Activated CD4-positive, alpha-beta T cell treated with anti-CD3 and anti-CD28 coated beads for 1 hour (primary cell): ENCODE data around the gene DNAH2.

Source experiments
- DNase-seq: peaks from one replicate; pipeline ENCODE4 v3.0.0-alpha.2; 2020

Gene DNAH2, protein sequence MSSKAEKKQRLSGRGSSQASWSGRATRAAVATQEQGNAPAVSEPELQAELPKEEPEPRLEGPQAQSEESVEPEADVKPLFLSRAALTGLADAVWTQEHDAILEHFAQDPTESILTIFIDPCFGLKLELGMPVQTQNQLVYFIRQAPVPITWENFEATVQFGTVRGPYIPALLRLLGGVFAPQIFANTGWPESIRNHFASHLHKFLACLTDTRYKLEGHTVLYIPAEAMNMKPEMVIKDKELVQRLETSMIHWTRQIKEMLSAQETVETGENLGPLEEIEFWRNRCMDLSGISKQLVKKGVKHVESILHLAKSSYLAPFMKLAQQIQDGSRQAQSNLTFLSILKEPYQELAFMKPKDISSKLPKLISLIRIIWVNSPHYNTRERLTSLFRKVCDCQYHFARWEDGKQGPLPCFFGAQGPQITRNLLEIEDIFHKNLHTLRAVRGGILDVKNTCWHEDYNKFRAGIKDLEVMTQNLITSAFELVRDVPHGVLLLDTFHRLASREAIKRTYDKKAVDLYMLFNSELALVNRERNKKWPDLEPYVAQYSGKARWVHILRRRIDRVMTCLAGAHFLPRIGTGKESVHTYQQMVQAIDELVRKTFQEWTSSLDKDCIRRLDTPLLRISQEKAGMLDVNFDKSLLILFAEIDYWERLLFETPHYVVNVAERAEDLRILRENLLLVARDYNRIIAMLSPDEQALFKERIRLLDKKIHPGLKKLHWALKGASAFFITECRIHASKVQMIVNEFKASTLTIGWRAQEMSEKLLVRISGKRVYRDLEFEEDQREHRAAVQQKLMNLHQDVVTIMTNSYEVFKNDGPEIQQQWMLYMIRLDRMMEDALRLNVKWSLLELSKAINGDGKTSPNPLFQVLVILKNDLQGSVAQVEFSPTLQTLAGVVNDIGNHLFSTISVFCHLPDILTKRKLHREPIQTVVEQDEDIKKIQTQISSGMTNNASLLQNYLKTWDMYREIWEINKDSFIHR (N-terminal part only)

DNA sequence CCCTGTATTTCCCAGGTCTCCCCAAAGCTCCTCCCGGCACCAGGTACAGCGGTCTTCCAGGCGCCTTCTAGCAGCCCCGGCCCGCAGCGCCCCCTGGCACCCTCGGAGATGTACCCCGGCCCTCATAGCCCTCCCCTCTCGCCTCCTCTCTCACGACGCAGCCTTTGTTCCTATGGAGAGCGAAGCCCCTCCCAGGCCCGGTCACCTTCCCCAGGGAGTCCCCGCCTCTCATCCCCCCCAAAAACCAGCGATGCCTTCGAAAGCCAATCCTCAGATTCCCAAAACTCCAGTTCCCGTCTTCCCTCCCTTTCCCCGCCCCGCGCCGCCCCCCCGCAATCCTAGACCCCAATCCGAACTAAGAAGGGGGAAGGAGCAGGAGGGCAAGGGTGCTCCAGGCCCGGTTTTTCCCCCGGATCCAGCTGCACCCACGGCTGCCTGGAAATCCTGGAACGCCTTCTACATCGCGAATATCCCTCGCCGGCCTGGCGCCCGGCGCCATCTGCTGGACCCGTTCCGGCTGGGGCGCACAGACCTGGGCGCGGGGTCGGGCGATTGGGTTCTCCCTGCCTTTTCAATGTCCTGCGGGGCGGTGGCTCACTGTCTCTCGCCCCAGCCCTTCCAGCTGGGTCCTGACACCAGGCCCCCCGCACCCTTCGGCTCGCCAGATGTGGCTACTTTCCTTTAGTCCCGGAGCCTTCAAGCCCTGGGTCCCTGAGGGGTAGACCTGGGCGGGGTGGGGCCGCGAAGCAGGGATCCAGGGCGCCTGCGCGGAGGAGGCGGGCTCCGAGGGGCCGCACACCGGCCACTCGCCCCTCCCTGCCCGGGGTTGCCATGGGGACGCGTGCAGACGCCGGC lies at the start of gene DNAH2:
TSS of gene DNAH2 (plus strand) at position 844 of the 855 bp plus-strand sequence. CDS start 1,991 bp downstream, outside the sequence.
- DNase-seq: no peak

DNA sequence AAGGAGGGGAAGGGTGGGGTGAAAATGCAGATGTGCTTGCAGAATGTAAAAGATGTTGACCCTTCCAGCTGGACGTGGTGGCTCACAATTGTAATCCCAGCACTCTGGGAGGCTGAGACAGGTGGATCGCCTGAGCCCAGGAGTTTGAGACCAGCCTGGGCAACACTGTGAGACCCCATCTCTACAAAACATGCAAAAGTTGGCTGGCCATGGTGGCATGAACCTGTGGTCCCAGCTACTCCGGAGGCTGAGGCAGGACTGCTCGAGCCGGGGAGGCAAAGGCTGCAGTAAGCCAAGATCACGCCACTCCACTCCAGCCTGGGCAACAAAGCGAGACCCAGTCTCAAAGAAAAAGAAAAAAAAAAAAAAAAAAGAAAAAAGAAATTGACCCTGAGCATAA lies 49.1 kb upstream of the DNAH2 start:
- no peak for DNase-seq

DNA sequence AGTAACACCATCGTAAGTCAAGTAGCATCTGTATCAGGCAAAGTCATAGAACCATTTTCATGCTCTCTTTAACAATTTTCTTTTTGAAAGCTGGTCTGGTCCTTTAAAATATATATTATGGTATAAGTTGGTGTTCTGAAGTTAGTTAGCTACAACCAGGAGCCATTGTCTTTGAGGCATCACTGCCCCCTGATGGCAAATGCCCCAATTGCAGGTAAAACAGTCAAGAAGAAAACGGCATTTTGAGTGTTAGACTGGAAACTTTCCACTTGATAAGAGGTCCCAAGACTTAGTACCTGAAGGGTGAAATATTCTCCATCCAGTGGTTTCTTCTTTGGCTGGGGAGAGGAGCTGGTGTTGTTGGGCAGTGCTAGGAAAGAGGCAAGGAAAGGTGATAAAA lies 44.3 kb upstream of the DNAH2 start:
- no peak for DNase-seq

DNA sequence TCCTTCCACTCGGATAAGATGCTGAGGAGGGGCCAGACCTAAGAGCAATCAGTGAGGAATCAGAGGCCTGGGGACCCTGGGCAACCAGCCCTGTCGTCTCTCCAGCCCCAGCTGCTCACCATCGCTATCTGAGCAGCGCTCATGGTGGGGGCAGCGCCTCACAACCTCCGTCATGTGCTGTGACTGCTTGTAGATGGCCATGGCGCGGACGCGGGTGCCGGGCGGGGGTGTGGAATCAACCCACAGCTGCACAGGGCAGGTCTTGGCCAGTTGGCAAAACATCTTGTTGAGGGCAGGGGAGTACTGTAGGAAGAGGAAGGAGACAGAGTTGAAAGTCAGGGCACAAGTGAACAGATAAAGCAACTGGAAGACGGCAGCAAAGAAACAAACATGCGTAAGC lies 42.6 kb upstream of the DNAH2 start:
- no peak for DNase-seq

DNA sequence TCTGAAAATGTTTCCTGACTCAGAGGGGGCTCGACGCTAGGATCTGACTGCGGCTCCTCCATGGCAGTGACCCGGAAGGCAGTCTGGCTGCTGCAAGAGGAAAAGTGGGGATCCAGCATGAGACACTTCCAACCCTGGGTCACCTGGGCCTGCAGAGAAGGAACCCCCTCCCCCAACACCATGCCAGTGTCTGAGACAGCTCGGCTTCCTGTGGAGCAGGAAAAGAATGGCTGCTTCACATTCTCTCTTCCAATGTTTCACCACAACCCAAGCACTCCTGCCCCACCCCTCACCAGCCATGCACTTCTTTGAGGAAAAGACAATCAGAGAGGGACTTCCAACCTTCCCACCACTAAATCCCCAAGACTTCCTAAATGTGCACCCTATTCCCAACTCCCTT lies 41.0 kb upstream of the DNAH2 start:
- no peak for DNase-seq

DNA sequence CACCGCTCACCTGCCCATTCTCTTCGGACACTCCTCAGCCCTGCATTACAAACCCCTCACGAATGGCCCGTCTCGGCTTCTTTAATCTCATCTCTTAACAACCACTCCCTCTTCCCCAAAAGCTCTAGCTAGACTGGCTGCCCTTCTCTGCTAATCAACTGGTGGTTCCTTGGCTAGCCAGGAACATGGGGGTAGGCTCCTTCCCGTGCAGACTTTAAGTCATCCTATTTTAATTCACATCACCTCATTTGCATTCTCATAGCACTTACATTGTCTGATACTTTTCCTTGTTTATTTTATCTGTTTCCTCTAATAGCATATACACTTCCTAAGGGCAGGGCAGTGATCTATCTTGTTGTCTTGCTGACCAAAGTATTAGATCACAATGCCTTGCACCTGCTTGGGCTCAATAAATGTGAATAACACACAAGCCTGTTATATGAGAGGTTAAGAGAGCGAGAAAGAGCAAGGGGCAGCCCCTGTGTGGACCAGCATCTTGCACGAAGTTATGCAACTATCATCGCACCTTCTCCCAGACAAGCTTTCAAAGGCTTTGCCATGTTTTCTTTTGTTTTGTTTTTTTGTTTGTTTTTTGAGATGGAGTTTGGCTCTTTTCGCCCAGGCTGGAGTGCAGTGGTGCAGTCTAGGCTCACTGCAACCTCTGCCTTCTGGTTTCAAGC lies 40.0 kb upstream of the DNAH2 start:
- no peak for DNase-seq

DNA sequence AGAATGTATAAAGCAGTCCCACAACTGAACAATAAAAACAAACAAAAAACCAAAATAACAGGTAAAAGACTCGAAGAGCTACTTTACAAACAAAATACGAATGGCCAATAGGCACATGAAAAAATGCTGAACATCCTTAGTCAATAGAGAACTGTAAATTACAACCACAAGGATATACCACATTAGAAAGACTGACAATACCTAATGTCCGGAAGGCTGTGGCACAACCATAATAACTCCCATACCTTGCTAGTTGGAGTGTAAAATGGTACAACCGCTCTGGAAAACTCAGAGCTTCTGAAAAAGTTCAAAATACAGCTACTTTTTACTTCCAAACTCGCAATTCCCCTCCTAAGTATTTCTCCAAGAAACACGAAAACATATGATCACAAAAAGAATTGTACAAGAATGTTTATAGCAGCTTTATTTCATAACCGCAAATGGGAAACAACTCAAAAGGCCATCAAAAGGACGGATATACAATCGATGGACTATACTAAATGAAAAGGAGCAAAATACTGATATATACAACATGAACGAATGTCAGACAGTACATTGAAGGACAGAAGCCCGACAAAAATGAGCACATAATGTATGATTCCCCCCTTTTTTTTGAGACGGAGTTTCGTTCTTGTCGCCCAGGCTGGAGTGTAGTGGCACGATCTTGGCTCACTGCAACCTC lies 32.6 kb upstream of the DNAH2 start:
- no peak for DNase-seq

DNA sequence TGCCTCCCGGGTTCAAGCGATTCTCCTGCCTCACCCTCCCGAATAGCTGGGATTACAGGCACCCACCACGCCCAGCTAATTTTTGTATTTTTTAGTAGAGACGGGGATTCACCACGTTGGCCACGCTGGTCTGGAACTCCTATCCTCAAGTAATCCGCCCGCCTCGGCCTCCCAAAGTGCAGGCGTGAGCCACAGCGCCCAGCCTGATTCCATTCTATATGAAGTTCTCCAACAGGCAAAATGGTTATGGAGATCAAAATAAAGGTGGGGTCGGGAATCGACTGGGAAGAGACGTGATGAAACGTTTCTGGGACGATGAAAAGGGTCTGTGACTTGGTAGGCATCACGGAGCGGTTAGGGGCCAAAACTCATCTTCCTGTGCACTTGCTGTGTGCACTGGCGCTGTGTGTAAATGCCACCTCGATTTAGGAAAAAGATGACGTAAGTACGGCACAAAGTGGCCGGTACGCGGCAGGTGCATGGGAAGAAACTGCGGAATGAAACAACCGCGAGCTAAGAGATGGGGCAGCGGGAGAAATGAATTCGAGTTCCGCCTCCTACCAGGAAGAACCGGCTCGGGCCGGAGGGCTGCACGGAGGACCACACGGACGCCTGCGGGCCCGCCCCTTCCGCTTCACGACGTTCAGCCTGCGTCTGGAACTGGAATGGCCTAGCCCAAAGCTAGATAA lies 31.9 kb upstream of the DNAH2 start:
- DNase-seq: peak; percentile 79

DNA sequence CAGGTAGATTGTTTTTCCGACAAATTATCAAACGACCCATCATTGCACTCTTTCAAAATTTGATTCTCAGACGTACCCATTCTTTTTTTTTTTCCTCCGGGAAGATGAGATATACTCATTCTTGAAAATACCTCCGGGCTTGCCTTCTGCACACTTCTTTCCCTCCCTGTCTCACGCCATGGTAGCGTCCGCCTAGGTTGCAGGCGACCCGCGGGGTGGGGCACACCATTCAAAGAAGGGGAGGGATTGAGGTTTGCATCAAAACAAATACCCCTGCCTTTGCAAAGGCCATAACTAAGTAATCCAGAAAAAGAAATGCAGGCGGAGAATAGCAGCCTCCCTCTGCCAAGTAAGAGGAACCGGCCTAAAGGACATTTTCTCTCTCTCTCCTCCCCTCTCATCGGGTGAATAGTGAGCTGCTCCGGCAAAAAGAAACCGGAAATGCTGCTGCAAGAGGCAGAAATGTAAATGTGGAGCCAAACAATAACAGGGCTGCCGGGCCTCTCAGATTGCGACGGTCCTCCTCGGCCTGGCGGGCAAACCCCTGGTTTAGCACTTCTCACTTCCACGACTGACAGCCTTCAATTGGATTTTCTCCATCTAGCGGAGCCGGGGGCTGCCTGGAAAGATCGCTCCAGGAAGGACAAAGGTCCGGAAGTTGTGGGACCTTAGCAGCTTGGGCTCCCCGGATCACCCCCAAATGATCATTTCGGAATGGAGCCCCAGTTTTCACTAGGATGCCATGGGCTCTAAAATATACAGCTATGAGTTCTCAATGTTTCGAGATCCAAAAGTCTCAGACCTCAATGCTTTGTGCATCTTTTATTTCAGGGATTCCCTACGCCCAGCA lies 31.1 kb upstream of the DNAH2 start:
- DNase-seq: peak; percentile 66

DNA sequence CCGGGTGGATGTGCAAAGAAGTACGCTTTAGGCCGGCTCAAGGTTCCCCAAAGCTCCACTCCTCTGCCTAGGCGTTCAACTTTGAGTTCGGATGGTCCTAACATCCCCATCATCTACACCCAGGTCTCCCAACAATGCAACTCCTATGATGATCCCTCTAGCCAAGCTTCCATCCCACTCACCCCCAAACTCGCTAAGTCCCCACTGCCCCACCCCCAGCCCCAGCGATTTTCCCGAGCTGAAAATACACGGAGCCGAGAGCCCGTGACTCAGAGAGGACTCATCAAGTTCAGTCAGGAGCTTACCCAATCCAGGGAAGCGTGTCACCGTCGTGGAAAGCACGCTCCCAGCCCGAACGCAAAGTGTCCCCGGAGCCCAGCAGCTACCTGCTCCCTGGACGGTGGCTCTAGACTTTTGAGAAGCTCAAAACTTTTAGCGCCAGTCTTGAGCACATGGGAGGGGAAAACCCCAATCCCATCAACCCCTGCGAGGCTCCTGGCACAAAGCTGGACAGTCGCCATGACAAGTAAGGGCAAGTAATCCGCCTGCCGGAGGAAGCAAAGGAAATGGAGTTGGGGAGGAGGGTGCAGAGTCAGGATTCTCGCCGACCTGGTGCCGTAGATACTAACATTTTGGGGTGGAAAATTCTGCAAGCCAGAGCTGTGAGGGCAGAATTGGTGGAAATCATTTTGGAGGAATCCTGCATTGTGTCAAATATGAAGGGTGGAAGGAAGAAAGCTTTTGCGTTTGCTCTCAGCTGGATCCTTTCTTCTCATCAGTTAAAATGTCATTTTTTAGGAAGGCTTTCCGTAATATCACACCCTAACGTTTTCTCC lies 30.3 kb upstream of the DNAH2 start, which contains the start of gene TP53:
TSS of gene TP53 (minus strand) at position 419 of the 836 bp plus-strand sequence. CDS start 10,896 bp downstream, outside the sequence.
- peak; percentile 79 for DNase-seq

DNA sequence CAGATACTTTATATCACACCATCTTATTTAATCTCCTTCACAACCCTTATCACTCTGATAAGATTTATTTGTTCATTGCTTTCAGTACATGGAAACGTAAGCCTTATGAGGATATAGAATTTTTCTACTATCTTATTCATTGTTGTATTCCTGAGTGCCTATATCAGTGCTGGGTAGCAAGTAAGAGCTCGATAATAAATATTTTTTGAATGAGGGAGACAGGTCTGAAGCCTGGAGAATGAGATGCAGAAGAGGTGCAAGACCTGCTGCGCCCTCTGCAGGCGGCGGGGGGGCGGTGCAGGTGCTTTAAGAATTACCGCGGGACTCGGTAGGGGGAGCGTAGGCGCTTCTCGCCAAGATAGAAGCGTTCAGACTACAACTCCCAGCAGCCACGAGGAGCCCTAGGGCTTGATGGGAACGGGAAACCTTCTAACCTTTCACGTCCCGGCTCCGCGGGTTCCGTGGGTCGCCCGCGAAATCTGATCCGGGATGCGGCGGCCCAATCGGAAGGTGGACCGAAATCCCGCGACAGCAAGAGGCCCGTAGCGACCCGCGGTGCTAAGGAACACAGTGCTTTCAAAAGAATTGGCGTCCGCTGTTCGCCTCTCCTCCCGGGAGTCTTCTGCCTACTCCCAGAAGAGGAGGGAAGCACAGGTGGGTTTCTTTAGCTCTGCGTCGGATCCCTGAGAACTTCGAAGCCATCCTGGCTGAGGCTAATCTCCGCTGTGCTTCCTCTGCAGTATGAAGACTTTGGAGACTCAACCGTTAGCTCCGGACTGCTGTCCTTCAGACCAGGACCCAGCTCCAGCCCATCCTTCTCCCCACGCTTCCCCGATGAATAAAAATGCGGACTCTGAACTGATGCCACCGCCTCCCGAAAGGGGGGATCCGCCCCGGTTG lies 29.4 kb upstream of the DNAH2 start, which contains the start of gene WRAP53:
TSS of gene WRAP53 (plus strand) at position 570 of the 900 bp plus-strand sequence. CDS start at position 742, 172 bp downstream.
- DNase-seq: peak; percentile 94

DNA sequence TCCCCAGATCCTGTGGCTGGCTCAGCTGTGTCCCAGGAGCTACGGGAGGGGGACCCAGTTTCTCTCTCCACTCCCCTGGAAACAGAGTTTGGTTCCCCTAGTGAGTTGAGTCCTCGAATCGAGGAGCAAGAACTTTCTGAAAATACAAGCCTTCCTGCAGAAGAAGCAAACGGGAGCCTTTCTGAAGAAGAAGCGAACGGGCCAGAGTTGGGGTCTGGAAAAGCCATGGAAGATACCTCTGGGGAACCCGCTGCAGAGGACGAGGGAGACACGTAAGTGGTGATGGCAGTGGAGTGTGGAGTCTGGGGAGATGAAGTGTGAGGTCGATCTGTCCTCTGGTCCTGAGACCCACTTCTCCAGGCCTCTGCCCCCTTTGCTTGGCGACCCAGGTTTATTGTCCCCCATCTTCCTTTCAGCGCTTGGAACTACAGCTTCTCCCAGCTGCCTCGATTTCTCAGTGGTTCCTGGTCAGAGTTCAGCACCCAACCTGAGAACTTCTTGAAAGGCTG lies 28.7 kb upstream of the DNAH2 start:
- DNase-seq: no peak

DNA sequence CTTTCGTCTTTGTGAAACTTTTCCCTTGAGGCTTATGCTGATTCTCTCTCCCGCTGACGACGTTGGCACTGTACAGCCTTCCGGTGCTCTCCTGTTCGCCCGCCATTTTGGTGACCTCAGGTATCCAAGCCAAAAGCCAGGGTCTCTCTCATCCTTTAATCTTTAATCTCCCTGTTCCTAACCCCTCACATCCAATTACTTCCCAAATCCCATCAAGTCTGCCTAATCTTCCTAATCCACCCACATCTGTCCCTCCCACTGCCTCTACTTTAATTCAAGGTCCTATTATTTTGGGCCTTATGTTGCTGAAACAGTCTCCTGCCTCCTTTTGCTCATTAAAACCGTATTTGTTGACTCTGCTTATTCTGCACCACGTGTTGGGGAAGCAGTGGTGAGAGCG lies 22.0 kb upstream of the DNAH2 start:
- no peak for DNase-seq

DNA sequence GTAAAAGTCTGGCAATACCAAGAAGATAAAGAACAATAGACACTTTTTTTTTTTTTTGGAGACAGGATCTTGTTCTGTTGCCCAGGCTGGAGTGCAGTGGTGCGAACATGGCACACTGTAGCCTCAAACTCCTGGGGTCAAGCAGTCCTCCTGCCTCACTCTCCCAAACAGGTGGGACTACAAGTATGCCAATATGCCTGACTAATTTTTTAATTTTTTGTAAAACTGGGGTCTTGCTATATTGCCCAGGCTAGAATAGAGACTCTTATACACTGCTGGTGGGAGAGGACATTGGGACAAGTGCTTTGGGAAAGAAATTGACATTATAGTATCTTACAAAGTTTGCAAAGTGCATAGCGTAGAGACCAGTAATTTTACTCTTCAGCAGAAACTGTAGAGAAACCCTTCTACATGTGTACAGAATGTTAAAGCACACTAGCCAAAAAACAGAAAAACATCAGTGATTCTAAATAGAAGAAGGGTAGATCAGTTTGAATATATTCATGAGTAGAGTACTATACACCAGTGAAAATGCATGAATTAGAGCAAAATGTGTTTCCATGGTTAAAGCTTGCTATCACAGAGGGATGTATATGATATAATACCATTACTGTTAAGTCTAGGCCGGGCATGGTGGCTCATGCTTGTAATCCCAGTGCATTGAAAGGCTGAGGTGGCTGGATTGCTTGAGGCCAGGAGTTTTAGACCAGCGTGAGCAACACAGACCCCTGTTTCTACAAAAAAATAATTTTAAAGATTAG lies 19.5 kb upstream of the DNAH2 start:
- DNase-seq: no peak

DNA sequence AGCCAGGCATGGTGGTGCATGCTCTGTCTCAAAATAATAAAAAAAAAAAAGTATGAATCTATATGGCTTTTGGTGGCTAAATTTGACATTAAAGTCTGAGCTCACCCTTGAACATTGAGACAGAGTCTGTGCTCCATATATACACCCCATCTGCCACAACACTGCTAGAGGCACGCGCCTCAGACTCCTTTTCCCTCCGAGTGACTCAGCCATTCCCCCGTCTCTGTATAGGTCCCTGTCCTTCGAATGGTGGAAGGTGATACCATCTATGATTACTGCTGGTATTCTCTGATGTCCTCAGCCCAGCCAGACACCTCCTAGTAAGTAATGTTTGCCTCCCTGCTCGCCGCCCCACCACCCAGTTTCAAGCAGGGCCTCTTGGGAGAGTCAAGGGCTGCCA lies 17.0 kb upstream of the DNAH2 start:
- DNase-seq: no peak

DNA sequence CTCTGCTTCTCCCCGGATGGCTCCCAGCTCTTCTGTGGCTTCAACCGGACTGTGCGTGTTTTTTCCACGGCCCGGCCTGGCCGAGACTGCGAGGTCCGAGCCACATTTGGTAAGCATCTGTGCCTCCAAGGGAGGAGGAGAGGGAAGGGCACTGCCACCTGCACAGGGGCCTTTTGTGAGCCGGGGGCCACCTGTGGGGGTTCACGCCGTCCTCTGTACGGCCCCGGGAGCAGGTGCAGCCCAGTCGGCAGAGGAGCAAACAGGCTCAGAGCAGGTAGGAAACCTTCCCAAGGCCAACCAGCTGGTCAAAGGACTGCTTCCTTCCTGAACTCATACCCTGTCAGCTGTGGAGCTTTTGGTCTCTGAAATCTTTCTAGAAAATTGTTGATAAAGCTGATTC lies 15.9 kb upstream of the DNAH2 start:
- no peak for DNase-seq

DNA sequence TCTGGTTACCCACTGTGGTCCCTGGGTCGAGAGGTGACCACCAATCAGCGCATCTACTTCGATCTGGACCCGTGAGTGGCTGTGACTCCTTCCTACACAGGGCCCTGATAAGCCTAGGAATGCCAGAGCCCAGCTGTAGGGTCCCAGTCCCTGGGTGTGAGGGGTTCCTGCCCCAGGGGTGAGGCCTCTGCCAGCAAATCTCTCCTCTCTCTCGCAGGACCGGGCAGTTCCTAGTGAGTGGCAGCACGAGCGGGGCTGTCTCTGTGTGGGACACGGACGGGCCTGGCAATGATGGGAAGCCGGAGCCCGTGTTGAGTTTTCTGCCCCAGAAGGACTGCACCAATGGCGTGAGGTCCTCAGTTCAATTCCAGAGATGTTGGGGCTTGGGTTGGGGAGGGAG lies 14.8 kb upstream of the DNAH2 start:
- DNase-seq: no peak
